ENCODE measurements around the gene WFS1.

GRCh38 chr4:6307891-6308290 is 38.2 kb downstream of the WFS1 start:
- TF ChIP-seq CTCF (IDR thresholded peaks at IDR 0.05), result no peak
- TF ChIP-seq EP300 (IDR thresholded peaks at IDR 0.05), result no peak

Data from esophagus muscularis mucosa (tissue), 3 donors.